GM21825 (cell line): ENCODE results near the gene MIB1.

ENCODE experiments used
- ATAC-seq: cut with Tn5 transposase; IDR thresholded peaks from one replicate; pipeline ENCODE4 v1.9.1; 2021; ENCODE audit warnings: mild to moderate bottlenecking, moderate library complexity; ENCODE audit not compliant: unreplicated experiment

Gene MIB1

DNA sequence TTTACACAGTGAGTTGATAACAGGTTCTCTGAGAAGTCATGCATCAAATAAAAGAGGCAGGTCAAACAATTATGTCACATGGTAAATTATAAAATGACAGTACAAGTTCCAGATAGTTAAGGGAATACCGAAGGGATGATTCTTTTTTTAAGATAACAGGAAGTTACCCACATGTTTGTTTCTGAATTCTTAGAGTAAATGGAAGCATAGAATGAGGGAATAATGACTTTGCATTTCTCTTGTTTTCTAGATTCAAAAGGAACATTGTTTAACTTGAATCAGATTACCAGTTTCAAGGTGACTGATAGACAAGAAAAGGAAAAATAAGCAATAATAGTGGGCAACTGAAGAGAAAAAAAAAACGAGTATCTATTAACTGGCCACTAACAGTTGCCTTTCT, 124.5 kb downstream of the MIB1 start:
- ATAC-seq: no peak

- ATAC-seq: no peak
These were observed 128.2 kb downstream of the MIB1 start for GRCh38 chr18:21868770-21869169.

DNA sequence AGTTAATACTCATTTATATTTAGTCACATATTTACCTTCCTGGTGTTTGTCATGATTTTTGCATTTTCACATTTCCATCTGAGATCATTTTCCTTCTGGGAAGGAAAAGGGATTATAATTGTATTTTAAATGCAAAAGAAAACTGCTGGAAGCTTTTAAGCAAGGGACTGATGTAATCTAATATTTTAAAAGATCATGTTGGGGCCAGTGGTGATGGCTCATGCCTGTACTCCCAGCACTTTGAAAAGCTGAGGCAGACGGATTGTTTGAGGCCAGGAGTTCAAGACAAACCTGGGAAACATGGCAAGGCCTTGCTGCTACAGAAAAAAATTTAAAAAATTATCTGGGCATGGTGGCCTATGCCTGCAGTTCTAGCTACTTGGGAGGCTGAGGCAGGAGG, 149.0 kb downstream of the MIB1 start:
- ATAC-seq: no peak

GRCh38 chr18:21894619-21895367, 154.2 kb downstream of the MIB1 start:
- no peak for ATAC-seq

GRCh38 chr18:21896732-21897336, 156.2 kb downstream of the MIB1 start:
- ATAC-seq: no peak

- ATAC-seq: peak; percentile 64
These were observed 157.2 kb downstream of the MIB1 start for GRCh38 chr18:21897811-21898210.

DNA sequence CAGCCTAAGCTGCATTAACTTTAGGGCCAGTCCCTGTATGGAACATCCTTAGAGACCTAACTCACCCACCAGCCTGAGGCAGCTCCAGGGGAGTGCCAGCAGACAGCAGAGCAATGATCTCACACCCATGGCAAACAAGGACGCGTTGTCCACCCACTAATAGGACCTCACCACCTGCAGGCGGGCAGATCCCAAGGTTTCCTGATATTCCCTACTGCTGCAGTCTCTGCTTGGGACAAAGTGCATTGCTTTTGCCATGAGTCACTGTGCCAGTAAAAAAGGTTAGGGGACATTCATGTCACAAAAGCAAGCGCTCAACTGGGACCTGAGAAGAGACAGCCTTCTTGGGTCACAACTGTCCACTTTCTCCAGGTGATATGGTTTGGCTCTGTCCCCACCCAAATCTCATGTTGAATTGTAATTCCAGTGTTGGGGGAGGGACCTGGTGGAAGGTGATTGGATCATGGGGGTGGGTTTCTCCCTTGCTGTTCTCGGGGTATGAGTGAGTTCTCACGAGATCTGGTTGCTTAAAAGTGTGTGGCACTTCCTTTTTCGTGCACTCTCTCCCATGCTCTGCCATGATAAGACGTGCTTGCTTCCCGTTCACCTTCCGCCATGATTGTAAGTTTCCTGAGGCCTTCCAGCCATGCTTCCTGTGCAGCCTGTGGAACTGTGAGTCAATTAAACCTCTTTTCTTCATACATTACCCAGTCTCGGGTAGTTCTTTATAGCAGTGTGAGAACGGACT, 160.2 kb downstream of the MIB1 start:
- ATAC-seq: no peak

- ATAC-seq: no peak
These were observed 160.9 kb downstream of the MIB1 start for GRCh38 chr18:21901423-21901945.

GRCh38 chr18:21903709-21904108, 163.1 kb downstream of the MIB1 start:
- ATAC-seq: no peak

DNA sequence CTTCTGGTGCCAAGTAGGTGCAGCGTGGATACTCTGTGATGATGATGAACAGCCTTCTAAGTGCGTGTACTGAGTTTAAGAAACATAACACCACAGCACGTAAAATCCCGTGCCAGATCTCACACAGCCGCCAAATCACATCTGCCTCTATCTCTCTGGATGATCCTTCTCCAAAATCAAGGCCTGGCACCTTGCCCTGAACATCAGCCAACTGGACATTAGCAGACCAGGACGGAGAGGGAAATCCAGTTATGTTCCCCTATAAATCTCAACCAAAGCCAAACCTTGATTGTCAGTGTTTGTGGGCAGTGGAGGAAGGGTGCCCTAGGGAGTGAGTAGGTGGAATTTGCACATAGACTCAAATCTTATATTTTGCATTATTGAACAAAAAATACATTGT, 164.3 kb downstream of the MIB1 start:
- ATAC-seq: no peak

GRCh38 chr18:21907451-21907850, 166.9 kb downstream of the MIB1 start:
- ATAC-seq: no peak

DNA sequence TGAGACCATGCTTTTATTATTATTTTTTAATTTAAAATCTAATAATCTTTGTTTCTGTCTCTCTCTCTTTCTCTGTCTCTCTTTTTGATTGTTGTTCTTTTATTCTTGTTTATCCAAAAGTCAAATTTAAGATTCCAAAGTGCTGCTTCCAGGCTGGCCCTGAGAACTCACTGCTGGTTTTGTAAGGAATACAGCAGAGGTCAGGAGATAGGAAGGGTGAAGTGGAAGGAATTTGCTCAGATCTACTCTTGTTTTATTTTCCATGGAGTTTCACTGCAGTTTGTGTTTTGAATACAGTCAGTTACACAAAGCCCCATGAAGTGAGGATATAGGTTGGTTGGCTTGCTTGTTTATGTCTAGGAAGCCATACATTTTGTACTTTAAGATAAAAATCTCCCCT, 168.1 kb downstream of the MIB1 start:
- ATAC-seq: no peak

DNA sequence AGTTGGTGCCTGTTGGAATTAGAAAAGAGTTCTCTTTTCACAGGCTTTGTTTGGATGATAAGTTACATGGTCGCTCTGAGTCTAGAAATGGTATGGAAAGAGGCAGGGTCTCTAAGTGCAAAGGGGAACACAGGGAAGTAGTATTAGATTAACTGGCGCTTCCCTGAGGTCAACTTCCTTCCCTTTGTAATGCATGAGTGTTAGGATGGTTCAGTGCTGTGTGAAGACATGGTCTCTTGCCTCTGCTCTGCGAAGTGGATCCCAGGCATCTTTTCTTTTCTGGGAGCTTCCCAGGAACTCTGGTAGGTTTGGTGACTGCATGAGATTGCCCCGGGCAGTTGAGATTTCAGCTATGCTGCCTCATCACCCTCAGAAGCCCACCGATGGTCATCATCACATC, 170.3 kb downstream of the MIB1 start:
- ATAC-seq: no peak

GRCh38 chr18:21911551-21911950, 171.0 kb downstream of the MIB1 start:
- no peak for ATAC-seq

DNA sequence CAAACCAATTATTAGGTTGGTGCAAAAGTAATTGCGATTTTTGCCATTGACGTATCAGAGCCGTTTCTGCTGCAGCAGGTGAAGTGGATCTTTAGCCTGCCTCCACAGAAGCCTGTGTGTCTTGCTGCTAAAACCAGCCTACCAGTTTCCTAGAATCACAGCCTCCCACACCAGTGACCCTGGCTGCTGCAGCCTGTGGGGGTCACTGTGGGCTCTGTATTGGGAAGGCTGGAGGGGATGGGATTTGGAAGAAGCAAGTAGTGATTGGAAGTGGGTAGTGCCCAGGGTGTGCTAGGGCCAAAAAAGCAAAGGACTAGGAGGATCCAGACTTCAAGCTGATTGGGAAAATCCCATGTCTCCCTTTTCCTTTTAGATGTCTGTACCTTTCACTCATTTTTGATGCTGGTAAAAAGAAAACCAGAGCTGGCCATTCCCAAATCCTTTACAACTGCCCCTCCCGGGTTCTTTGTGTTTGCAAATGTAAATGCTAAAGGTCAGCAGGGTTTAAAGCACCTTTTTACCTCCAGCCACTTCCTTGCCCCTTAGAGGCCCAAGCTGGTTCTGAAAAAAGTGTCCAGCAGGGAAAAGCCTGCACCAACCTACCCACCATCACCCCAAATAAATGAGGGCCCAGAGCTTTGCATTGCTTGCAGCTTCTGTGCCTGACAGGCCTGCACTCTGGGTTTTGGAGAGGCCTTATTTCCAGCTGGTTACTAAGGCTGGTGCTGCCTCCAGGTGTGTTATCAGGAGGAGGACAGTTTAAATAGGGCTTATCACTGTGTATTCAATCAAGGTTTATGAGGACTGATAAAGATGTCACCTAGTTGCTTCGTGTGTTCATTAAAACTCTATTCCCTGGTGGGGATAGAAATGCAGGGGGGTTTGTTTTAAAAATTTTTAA, 172.0 kb downstream of the MIB1 start:
- no peak for ATAC-seq

GRCh38 chr18:21914739-21915319, 174.2 kb downstream of the MIB1 start:
- no peak for ATAC-seq

GRCh38 chr18:21915546-21915945, 175.0 kb downstream of the MIB1 start:
- ATAC-seq: no peak

GRCh38 chr18:21916594-21916993, 176.0 kb downstream of the MIB1 start:
- no peak for ATAC-seq

GRCh38 chr18:21918693-21919092, 178.1 kb downstream of the MIB1 start:
- no peak for ATAC-seq
